GM10248 (cell line): ENCODE measurements around the gene HSD3B1.

Experiments used
- CTCF ChIA-PET: fragments of 300-600 bp; sonication (Branson Sonifier 250); formaldehyde crosslinking; extraction: SDS; loops from one replicate; lab custom pipeline; 2021; ENCODE audit warnings: antibody characterized with exemption; lab: Yijun Ruan, JAX
- POLR2A ChIA-PET: fragments of 350-650 bp; sonication (Branson Sonifier 250); formaldehyde crosslinking; extraction: SDS; loops from one replicate; lab custom pipeline; 2020; ENCODE audit warnings: antibody characterized with exemption; lab: Yijun Ruan, JAX
- DNase-seq: peaks from one replicate; pipeline ENCODE4 v3.0.0; 2012; ENCODE audit errors: extremely low spot score
- TF ChIP-seq, protein P1 (sequence below): IDR thresholded peaks from 2 replicates; pipeline ENCODE4 v1.5.1; 2012; ENCODE audit warnings: mild to moderate bottlenecking, low read depth; ENCODE audit errors: extremely low read depth, missing control alignments, control extremely low read depth

The HSD3B1 gene

GRCh38 chr1:119506941-119507340 is at the start of gene HSD3B1:
Gene HSD3B1, plus strand, starts transcription at chr1:119507210. Its CDS starts 267 bp downstream, at chr1:119507477.
- POLR2A ChIA-PET = no interaction called here
- CTCF ChIA-PET = interaction anchor here (1.0 kb wide), 1 partner anchor 10 kb away, joined by 3 read pairs; no protein-coding TSS in a partner anchor
- no peak for DNase-seq
- TF ChIP-seq, protein P1, sequence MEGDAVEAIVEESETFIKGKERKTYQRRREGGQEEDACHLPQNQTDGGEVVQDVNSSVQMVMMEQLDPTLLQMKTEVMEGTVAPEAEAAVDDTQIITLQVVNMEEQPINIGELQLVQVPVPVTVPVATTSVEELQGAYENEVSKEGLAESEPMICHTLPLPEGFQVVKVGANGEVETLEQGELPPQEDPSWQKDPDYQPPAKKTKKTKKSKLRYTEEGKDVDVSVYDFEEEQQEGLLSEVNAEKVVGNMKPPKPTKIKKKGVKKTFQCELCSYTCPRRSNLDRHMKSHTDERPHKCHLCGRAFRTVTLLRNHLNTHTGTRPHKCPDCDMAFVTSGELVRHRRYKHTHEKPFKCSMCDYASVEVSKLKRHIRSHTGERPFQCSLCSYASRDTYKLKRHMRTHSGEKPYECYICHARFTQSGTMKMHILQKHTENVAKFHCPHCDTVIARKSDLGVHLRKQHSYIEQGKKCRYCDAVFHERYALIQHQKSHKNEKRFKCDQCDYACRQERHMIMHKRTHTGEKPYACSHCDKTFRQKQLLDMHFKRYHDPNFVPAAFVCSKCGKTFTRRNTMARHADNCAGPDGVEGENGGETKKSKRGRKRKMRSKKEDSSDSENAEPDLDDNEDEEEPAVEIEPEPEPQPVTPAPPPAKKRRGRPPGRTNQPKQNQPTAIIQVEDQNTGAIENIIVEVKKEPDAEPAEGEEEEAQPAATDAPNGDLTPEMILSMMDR = no peak

- DNase-seq = no peak
- CTCF ChIA-PET = interaction anchor here (0.9 kb wide), 1 partner anchor 282 kb away, joined by 3 read pairs; no protein-coding TSS in a partner anchor
- POLR2A ChIA-PET = no interaction called here
- TF ChIP-seq, protein P1 = no peak
Observed at GRCh38 chr1:119462964-119463363, 44.0 kb upstream of the HSD3B1 start.

GRCh38 chr1:119463569-119463968 is 43.4 kb upstream of the HSD3B1 start:
- DNase-seq = no peak
- POLR2A ChIA-PET = no interaction called here
- CTCF ChIA-PET = no interaction called here
- TF ChIP-seq, protein P1 = no peak

DNA sequence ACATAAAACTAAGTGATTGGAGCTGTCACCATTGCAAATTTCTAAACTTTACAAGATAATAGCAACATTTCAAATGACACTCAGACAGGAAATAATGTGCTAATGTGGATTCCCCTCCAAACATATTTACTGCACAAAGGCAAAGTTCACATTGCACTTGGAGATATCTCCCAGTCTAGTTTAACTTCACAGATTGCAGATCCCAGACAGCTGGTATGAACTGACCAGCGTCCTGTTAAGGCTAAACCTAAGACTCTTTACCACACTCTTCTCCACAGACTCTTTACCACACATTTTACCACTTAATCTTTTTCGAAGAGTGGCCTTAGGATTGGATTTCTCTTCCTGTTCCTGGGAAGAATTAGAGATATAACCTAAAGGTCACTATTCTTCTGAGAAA is 40.6 kb upstream of the HSD3B1 start:
- POLR2A ChIA-PET = no interaction called here
- CTCF ChIA-PET = interaction anchor here (1.8 kb wide), 1 partner anchor 10 kb away, joined by 6 read pairs; no protein-coding TSS in a partner anchor
- TF ChIP-seq, protein P1 = no peak
- no peak for DNase-seq

GRCh38 chr1:119467219-119467618 is 39.8 kb upstream of the HSD3B1 start:
- TF ChIP-seq, protein P1 = no peak
- ChIA-PET CTCF (interaction anchor here (1.8 kb wide), 1 partner anchor 9 kb away, joined by 6 read pairs; no protein-coding TSS in a partner anchor), POLR2A (no interaction called here)
- no peak for DNase-seq

DNA sequence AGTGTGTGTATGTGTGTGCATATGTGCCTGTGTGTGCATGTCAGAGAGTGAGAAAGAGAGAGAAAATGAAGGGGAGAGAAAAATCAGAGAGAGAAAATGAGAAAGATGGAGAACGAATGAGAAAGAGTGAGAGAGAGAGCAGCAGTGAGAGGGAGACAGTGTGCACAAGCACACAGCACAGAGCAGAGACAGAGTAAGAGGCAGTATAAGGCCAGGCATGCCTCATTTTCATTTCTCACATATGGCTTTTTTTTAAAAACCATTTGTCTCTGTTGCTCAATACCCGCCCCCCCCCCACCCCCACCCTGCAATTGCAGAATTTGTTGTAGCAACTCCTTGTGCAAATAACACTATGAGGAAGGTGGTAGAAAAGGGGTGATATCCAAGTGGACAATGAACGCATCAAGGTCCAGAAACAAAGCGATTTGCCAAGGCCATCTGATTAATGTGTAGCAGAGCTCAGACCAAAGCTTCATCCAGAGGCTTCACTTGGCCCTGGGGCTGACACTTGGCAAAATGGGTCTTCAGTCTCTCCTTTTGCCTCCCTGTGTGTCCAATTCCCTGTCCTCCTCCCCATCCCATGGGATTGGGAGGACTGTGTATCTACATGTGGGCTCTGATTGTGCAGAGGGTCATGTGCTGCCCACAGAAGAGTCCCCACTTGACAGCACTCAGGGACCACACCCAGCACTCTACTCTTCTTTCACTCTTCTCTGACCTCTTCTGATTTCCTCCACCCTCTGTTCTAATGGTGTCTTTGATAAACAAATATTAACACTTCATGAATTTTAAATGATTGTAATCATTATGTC is 38.9 kb upstream of the HSD3B1 start:
- ChIA-PET POLR2A (no interaction called here), CTCF (interaction anchor here (1.8 kb wide), 1 partner anchor 8 kb away, joined by 6 read pairs; no protein-coding TSS in a partner anchor)
- no peak for DNase-seq
- TF ChIP-seq, protein P1 = no peak
